Measurements from ENCODE around the gene B3GNT3. TPM values are rescaled to one million over a fixed set of nuclear protein-coding genes. Genes with fewer than 3 reads are reported as not detected.

Gene B3GNT3
- total and polyA plus RNA-seq, 2 of the 4 experiments (the other 2 are of a cell fraction): not detected

- TF ChIP-seq CHD1 (IDR thresholded peaks at IDR 0.05; ENCODE audit: low read depth, low read length): no peak
Measured at GRCh38 chr19:17829855-17830566, 35.1 kb downstream of the B3GNT3 start (continued).

GRCh38 chr19:17830567-17831418, 35.9 kb downstream of the B3GNT3 start:
- Histone ChIP-seq H2BK120ac (ENCODE audit: low read depth, low read length) (no peak overlapping the region), H3K27me3 (ENCODE audit: control insufficient read depth, insufficient read depth, low read length) (peaks cover 38% of the 10 kb centered on the region), H3K36me3 (ENCODE audit: control insufficient read depth, insufficient read depth, low read length) (no peaks in the 10 kb centered on the region), H4K5ac (ENCODE audit: low read depth, low read length) (no peak overlapping the region), H3K18ac (ENCODE audit: low read depth, low read length) (no peak overlapping the region), H4K91ac (ENCODE audit: insufficient read depth, low read depth, low read length) (no peak overlapping the region), H3K9me1 (ENCODE audit: insufficient read depth, low read length) (no peaks in the 10 kb centered on the region), H3K4ac (ENCODE audit: low read depth, low read length) (no peak overlapping the region), H2AK9ac (replicated peaks; ENCODE audit: low read depth, low read length, poor library complexity) (no peak overlapping the region), H2AFZ (replicated peaks; ENCODE audit: low read length, poor library complexity) (peak overlapping the region; percentile 82), H2BK15ac (ENCODE audit: low read depth, low read length) (no peak overlapping the region), H2BK5ac (ENCODE audit: low read depth, low read length, poor library complexity, severe bottlenecking) (no peak overlapping the region), H3K56ac (ENCODE audit: extremely low read depth, insufficient read depth, low read length) (no peak overlapping the region), H3K4me2 (ENCODE audit: low read depth, low read length) (peak overlapping the region; percentile 84), H3K4me1 (ENCODE audit: control insufficient read depth, insufficient read depth, low read length) (peaks cover 2% of the 10 kb centered on the region; the same call in 1 of the 2 replicates), H3K4me3 (ENCODE audit: insufficient read depth, low read depth, low read length) (no peak overlapping the region; the same call in 1 of the 2 replicates), H3K79me1 (ENCODE audit: low read depth in 1 of 2, low read length in 2 of 2) (no peaks in the 10 kb centered on the region), H4K8ac (ENCODE audit: low read depth in 2 of 2, low read length in 2 of 2) (no peak overlapping the region), H3K27ac (ENCODE audit: insufficient read depth, low read length) (no peak overlapping the region), H2AK5ac (ENCODE audit: low read depth, low read length) (no peak overlapping the region), H3K9ac (ENCODE audit: low read depth, low read length) (no peak overlapping the region), H3K14ac (replicated peaks; ENCODE audit: low read depth, low read length) (no peak overlapping the region), H4K20me1 (ENCODE audit: insufficient read depth, low read length) (no peaks in the 10 kb centered on the region), H3K23ac (ENCODE audit: low read depth, low read length) (no peak overlapping the region), H2BK20ac (ENCODE audit: low read depth, low read length) (no peak overlapping the region), H3K9me3 (ENCODE audit: control insufficient read depth, insufficient read depth, low read length) (no peaks in the 10 kb centered on the region)
- TF ChIP-seq POLR2A (IDR thresholded peaks at IDR 0.05; ENCODE audit: low read depth, low read length): no peak
- TF ChIP-seq ELK1 (IDR thresholded peaks at IDR 0.05; ENCODE audit: borderline replicate concordance, low read depth, low read length): no peak
- BruUV-seq (replicated peaks): no TSS peak
- ATAC-seq (ENCODE audit: low read depth) (peak; percentile 90), DNase-seq (peak; percentile 67)
- dilution Hi-C loops (cut with HindIII; ENCODE audit: low sequenced_read_pairs, unreplicated experiment): no loop called here
- intact Hi-C loops (cut with micrococcal nuclease): no loop called here
- CTCF ChIA-PET: interaction anchor here (0.9 kb wide), 1 partner anchor 29 kb away, joined by 3 read pairs; the partner anchor contains the start of gene RPL18A
- POLR2A ChIA-PET (ENCODE audit: unreplicated experiment): no interaction called here
- in situ Hi-C loops (cut with MboI; ENCODE audit: low sequenced_read_pairs): no loop called here
- WGBS, 2 experiments (ENCODE audit: extremely low coverage in 2 of 2, insufficient read length in 1 of 2): 22% methylated on average over 32 of the region's 50 CpGs; no CpG with 5 or more reads in 1 of the 2 experiments
